ENCODE measurements around the gene KIF26B.

DNA sequence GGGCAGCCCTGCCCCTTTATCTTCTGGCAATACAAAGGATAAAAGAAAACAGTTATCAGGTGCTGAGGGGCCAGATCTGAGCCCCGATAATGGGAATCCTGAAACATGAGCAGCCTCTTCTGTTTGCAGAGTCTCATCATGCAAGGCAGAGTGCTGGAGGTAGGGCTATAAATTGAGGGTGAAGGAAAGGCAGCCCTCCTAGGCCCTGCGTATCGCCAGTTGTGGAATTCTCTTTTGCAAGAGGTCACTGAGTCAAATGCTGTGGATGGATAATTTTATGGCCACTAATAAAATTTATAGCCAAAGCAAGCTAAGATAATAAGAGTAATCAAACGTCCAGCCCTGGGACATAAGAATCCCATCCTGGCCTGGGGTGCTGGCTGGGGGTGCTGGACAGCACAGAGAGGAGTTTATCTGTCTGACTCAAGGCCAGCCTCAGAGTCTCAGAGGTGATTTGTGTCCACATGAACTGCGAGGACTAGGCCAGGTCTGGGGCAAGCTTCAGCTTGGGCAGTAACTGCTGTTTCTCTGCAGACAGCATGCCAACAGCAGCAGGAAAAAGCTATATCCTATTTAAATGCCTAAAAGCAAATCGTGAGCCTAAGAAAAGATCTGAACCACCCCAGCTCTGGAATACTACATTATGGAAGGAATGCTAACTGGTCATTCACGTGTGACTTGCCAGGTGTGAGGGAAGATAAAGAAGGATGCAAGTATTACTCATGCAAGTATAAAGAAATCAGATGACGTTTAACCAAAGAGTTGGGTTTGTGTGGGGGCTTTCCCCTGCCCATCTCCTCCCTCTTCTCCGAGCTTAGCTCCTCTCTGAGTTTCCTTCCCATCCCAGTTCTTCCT is 254.8 kb downstream of the KIF26B start:
- TF ChIP-seq CTCF (IDR thresholded peaks at IDR 0.05; ENCODE audit: borderline replicate concordance, extremely low read depth, low read length, poor library complexity, severe bottlenecking) (no peak), EZH2 (IDR thresholded peaks at IDR 0.05; ENCODE audit: borderline replicate concordance, low read depth, low read length, severe bottlenecking) (no peak)

Measured in DND-41 (cell line).